PFSK-1 (cell line): Measurements from ENCODE around the gene FBLIM1.

ENCODE experiments used
- POLR2AphosphoS5 ChIP-seq: IDR thresholded peaks from 2 replicates; pipeline ENCODE4 v1.6.1; 2012; ENCODE audit warnings: low read depth, mild to moderate bottlenecking, control low read depth, low read length, moderate library complexity
- REST ChIP-seq, 2 experiments: IDR thresholded peaks; 2 replicates each; pipeline versions ENCODE4 v1.6.1 to v1.8.0; 2011 to 2012; ENCODE audit warnings: low read depth in 2 of 2, low read length in 2 of 2, control low read depth in 1 of 2, inconsistent platforms in 1 of 2, mild to moderate bottlenecking in 1 of 2, moderate library complexity in 1 of 2; ENCODE audit not compliant: insufficient read depth in 1 of 2
- SIN3A ChIP-seq: IDR thresholded peaks from 2 replicates; pipeline ENCODE4 v1.6.1; 2012; ENCODE audit warnings: mild to moderate bottlenecking, low read length, moderate library complexity, borderline replicate concordance; ENCODE audit not compliant: insufficient read depth
- TAF1 ChIP-seq: IDR thresholded peaks from 2 replicates; pipeline ENCODE4 v1.6.1; 2012; ENCODE audit warnings: low read length, control low read depth, borderline replicate concordance; ENCODE audit not compliant: insufficient read depth

GRCh38 chr1:15722411-15722810 lies 36.2 kb upstream of the FBLIM1 start:
- no peak for TF ChIP-seq TAF1
- no peak for TF ChIP-seq POLR2AphosphoS5
- no peak for TF ChIP-seq REST (IDR thresholded peaks at IDR 0.05; ENCODE audit: insufficient read depth in 1 of 2, low read depth in 2 of 2, low read length in 2 of 2)
- no peak for TF ChIP-seq SIN3A
